Stimulated activated CD4-positive, alpha-beta T cell treated with anti-CD3 and anti-CD28 coated beads, Interleukin-15, amount 100 ng/mL, for 48 hours (primary cell): ENCODE measurements around the gene OR7C2.

Source experiments
- DNase-seq, 2 donors: peaks; one replicate each; pipeline ENCODE4 v3.0.0-alpha.2; 2020; ENCODE audit warnings: low read depth in 2 of 2

Gene OR7C2

GRCh38 chr19:14979476-14980255 is 38.4 kb downstream of the OR7C2 start, which contains the start of gene SLC1A6:
Gene SLC1A6 (minus strand): TSS chr19:14979864. CDS start chr19:14972910, 6,954 bp downstream.
- DNase-seq = no peak

GRCh38 chr19:14985133-14985532 is 43.8 kb downstream of the OR7C2 start:
- DNase-seq = no peak
